Activated T-cell treated with anti-CD3 and anti-CD28 coated beads, Interleukin-2, amount 50 U/mL, for 4 hours (primary cell): ENCODE results near the gene PRKCE. TPM values are rescaled to one million over a fixed set of nuclear protein-coding genes. Genes with fewer than 3 reads are reported as not detected.

ENCODE experiments used
- ATAC-seq, 2 donors: fragments of 200-7000 bp; cut with Tn5 transposase; one replicate each; pipeline ENCODE4 v1.10.0; 2021
- DNase-seq: peaks from one replicate; pipeline ENCODE4 v3.0.0-alpha.2; 2020
- H3K27me3 Mint-ChIP-seq: one replicate; pipeline ENCODE4 v1.8.0; 2021; ENCODE audit warnings: low read depth, mixed read lengths
- H3K36me3 Mint-ChIP-seq: one replicate; pipeline ENCODE4 v1.8.0; 2022; ENCODE audit warnings: mixed read lengths; ENCODE audit not compliant: insufficient read depth
- H3K4me1 Mint-ChIP-seq: one replicate; pipeline ENCODE4 v1.8.0; 2021; ENCODE audit warnings: low read depth, mixed read lengths
- H3K4me3 Mint-ChIP-seq: one replicate; pipeline ENCODE4 v1.8.0; 2021; ENCODE audit warnings: mild to moderate bottlenecking, moderate library complexity, mixed read lengths
- H3K9me3 Mint-ChIP-seq: one replicate; pipeline ENCODE4 v1.8.0; 2021; ENCODE audit warnings: mixed read lengths
- total RNA-seq, 3 donors: library from RNA; stranded (reverse); gene quantifications; one replicate each; pipeline ENCODE4 v1.2.1, GENCODE V29; 2021

The PRKCE gene
- total RNA-seq, 3 donors from 2014 or later = 9.1 to 9.5 (median 9.2) TPM

GRCh38 chr2:45646289-45646688 lies 5.2 kb upstream of the PRKCE start:
- DNase-seq = no peak
- peaks cover 19% of the 10 kb centered on the region for H3K27me3 Mint-ChIP-seq
- no peaks in the 10 kb centered on the region for H3K36me3 Mint-ChIP-seq
- H3K9me3 Mint-ChIP-seq = no peaks in the 10 kb centered on the region
- H3K4me1 Mint-ChIP-seq = peaks cover 8% of the 10 kb centered on the region
- ATAC-seq = no peak
- no peak overlapping the region for H3K4me3 Mint-ChIP-seq

GRCh38 chr2:45647356-45647755 lies 4.1 kb upstream of the PRKCE start:
- peaks cover 13% of the 10 kb centered on the region for H3K4me1 Mint-ChIP-seq
- DNase-seq = no peak
- H3K27me3 Mint-ChIP-seq = peaks cover 13% of the 10 kb centered on the region
- no peak overlapping the region for H3K4me3 Mint-ChIP-seq
- H3K36me3 Mint-ChIP-seq = no peaks in the 10 kb centered on the region
- no peak for ATAC-seq
- no peaks in the 10 kb centered on the region for H3K9me3 Mint-ChIP-seq

- ATAC-seq = no peak
- Mint-ChIP-seq H3K4me1 (peaks cover 19% of the 10 kb centered on the region), H3K27me3 (peaks cover 9% of the 10 kb centered on the region), H3K9me3 (no peaks in the 10 kb centered on the region), H3K4me3 (no peak overlapping the region), H3K36me3 (no peaks in the 10 kb centered on the region)
- no peak for DNase-seq
Measured at GRCh38 chr2:45647986-45648520, 3.4 kb upstream of the PRKCE start.

GRCh38 chr2:45648636-45649035 lies 2.8 kb upstream of the PRKCE start:
- Mint-ChIP-seq H3K4me3 (no peak overlapping the region), H3K9me3 (no peaks in the 10 kb centered on the region), H3K36me3 (no peaks in the 10 kb centered on the region), H3K4me1 (peaks cover 22% of the 10 kb centered on the region), H3K27me3 (peaks cover 3% of the 10 kb centered on the region)
- ATAC-seq (no peak), DNase-seq (no peak)

GRCh38 chr2:45649462-45649857 lies 2.0 kb upstream of the PRKCE start:
- Mint-ChIP-seq H3K4me1 (peaks cover 29% of the 10 kb centered on the region), H3K4me3 (peak overlapping the region; percentile 93), H3K27me3 (no peaks in the 10 kb centered on the region), H3K9me3 (no peaks in the 10 kb centered on the region), H3K36me3 (no peaks in the 10 kb centered on the region)
- no peak for ATAC-seq
- no peak for DNase-seq

- Mint-ChIP-seq H3K4me3 (peak overlapping the region; percentile 93), H3K4me1 (peaks cover 29% of the 10 kb centered on the region), H3K27me3 (no peaks in the 10 kb centered on the region), H3K9me3 (no peaks in the 10 kb centered on the region), H3K36me3 (no peaks in the 10 kb centered on the region)
- DNase-seq (peak; percentile 46), ATAC-seq (peak; percentile 29 to 36)
Measured at GRCh38 chr2:45649858-45650811, 1.3 kb upstream of the PRKCE start.

- DNase-seq = peak; percentile 92
- H3K4me1 Mint-ChIP-seq = peaks cover 31% of the 10 kb centered on the region
- H3K4me3 Mint-ChIP-seq = peak overlapping the region; percentile 93
- peak; percentile 85 to 89 for ATAC-seq
- no peaks in the 10 kb centered on the region for H3K36me3 Mint-ChIP-seq
- no peaks in the 10 kb centered on the region for H3K27me3 Mint-ChIP-seq
- H3K9me3 Mint-ChIP-seq = no peaks in the 10 kb centered on the region
Measured at GRCh38 chr2:45650851-45651414, 542 bp upstream of the PRKCE start.

GRCh38 chr2:45652090-45653031 lies 886 bp downstream of the PRKCE start:
- peak overlapping the region; percentile 87 for H3K4me3 Mint-ChIP-seq
- H3K36me3 Mint-ChIP-seq = no peaks in the 10 kb centered on the region
- ATAC-seq (no peak), DNase-seq (peak; percentile 9)
- H3K27me3 Mint-ChIP-seq = no peaks in the 10 kb centered on the region
- peaks cover 31% of the 10 kb centered on the region for H3K4me1 Mint-ChIP-seq
- H3K9me3 Mint-ChIP-seq = no peaks in the 10 kb centered on the region

GRCh38 chr2:45653122-45653913 lies 1.8 kb downstream of the PRKCE start:
- ATAC-seq (no peak), DNase-seq (no peak)
- Mint-ChIP-seq H3K4me1 (peaks cover 31% of the 10 kb centered on the region), H3K36me3 (peaks cover 1% of the 10 kb centered on the region), H3K27me3 (no peaks in the 10 kb centered on the region), H3K9me3 (no peaks in the 10 kb centered on the region), H3K4me3 (peak overlapping the region; percentile 87)

GRCh38 chr2:45654250-45654649 lies 2.8 kb downstream of the PRKCE start:
- Mint-ChIP-seq H3K36me3 (peaks cover 2% of the 10 kb centered on the region), H3K9me3 (no peaks in the 10 kb centered on the region), H3K4me1 (peaks cover 30% of the 10 kb centered on the region), H3K27me3 (no peaks in the 10 kb centered on the region), H3K4me3 (no peak overlapping the region)
- ATAC-seq = no peak
- no peak for DNase-seq

GRCh38 chr2:45661828-45662227 lies 10.4 kb downstream of the PRKCE start:
- peaks cover 5% of the 10 kb centered on the region for H3K4me1 Mint-ChIP-seq
- DNase-seq (no peak), ATAC-seq (no peak)

GRCh38 chr2:45664635-45665261 lies 13.3 kb downstream of the PRKCE start:
- Mint-ChIP-seq H3K4me3 (no peak overlapping the region), H3K4me1 (peaks cover 9% of the 10 kb centered on the region), H3K36me3 (peaks cover 5% of the 10 kb centered on the region), H3K9me3 (no peaks in the 10 kb centered on the region), H3K27me3 (no peaks in the 10 kb centered on the region)
- ATAC-seq (no peak), DNase-seq (no peak)

More at GRCh38 chr2:45661828-45662227, 10.4 kb downstream of the PRKCE start:
- Mint-ChIP-seq H3K27me3 (no peaks in the 10 kb centered on the region), H3K9me3 (no peaks in the 10 kb centered on the region), H3K36me3 (peaks cover 7% of the 10 kb centered on the region), H3K4me3 (no peak overlapping the region)

- Mint-ChIP-seq H3K9me3 (no peaks in the 10 kb centered on the region), H3K36me3 (peaks cover 7% of the 10 kb centered on the region), H3K4me1 (peaks cover 7% of the 10 kb centered on the region), H3K4me3 (no peak overlapping the region), H3K27me3 (no peaks in the 10 kb centered on the region)
- DNase-seq (no peak), ATAC-seq (no peak)
Measured at GRCh38 chr2:45668509-45668908, 17.0 kb downstream of the PRKCE start.
